Prostate gland (tissue), 2 donors: ENCODE results near the gene PAX5.

Experiments
- POLR2A ChIP-seq: fragments of 450-650 bp; IDR thresholded peaks from one replicate; pipeline ENCODE4 v1.6.1; 2016; ENCODE audit warnings: antibody characterized with exemption, mild to moderate bottlenecking
- POLR2AphosphoS5 ChIP-seq: sonication (generic); formaldehyde crosslinking; IDR thresholded peaks from one replicate; pipeline ENCODE4 v1.6.1; 2017; ENCODE audit warnings: antibody characterized with exemption
- TF ChIP-seq, protein P1 (sequence below), 4 experiments: fragments of 200-600 bp in 2 of 4; fragments of 450-650 bp in 2 of 4; sonication (generic) in 2 of 4; IDR thresholded peaks; 1 replicate in 3 of 4; 2 replicates in 1 of 4; pipeline ENCODE4 v1.5.1; 2016 to 2019; ENCODE audit warnings: antibody characterized with exemption in 4 of 4, mild to moderate bottlenecking in 2 of 4, moderate library complexity in 2 of 4

DNA sequence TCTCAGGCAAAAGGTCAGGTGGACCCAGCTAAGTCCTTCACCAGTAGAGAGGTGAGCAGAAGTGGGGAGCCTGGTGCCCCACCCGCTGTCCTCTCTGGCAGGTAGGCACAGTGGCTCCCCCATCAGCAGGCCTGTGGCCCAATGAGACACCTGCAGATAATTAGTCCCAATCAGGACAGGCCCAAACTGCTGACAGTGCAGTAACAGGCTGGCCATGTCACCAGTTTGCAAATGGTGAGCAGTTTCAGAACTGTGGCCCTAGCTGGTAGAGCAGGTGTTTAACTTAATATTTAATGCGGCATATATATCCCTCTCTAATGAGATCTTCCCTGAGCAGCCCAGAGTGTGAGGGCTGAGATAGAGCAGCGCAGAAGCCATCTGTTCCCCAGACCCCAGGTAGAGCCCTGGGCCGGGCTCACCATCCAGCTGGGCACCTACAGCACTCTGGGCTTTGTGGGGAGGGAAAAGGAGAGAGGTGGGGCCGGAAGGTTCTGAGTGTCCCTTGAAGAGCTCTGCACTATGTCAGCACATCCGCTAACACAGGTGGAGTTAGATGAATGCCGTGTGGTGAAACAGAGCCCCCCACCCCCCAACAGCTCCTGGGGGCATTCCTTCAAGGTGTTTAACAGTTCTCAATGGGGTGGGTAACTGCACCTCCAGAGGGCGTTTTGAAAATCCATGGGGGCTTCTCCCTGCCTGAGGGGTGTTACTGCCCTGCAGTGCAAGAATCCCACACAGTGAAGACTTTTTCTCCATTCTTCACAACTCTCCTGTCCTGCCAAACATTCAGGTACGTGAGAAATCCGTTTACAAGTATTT is 120.5 kb downstream of the PAX5 start:
- TF ChIP-seq, protein P1, sequence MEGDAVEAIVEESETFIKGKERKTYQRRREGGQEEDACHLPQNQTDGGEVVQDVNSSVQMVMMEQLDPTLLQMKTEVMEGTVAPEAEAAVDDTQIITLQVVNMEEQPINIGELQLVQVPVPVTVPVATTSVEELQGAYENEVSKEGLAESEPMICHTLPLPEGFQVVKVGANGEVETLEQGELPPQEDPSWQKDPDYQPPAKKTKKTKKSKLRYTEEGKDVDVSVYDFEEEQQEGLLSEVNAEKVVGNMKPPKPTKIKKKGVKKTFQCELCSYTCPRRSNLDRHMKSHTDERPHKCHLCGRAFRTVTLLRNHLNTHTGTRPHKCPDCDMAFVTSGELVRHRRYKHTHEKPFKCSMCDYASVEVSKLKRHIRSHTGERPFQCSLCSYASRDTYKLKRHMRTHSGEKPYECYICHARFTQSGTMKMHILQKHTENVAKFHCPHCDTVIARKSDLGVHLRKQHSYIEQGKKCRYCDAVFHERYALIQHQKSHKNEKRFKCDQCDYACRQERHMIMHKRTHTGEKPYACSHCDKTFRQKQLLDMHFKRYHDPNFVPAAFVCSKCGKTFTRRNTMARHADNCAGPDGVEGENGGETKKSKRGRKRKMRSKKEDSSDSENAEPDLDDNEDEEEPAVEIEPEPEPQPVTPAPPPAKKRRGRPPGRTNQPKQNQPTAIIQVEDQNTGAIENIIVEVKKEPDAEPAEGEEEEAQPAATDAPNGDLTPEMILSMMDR (IDR thresholded peaks at IDR 0.05), result no peak
- no peak for TF ChIP-seq POLR2A
- TF ChIP-seq POLR2AphosphoS5, result no peak
